SK-N-MC (cell line): ENCODE results near the gene CWC27.

Experiments used
- EZH2 ChIP-seq: fragments of 200-600 bp; sonication (generic); IDR thresholded peaks from one replicate; pipeline ENCODE4 v1.6.1; 2017; ENCODE audit warnings: antibody characterized with exemption
- POLR2AphosphoS5 ChIP-seq: IDR thresholded peaks from 2 replicates; pipeline ENCODE4 v1.6.1; 2012; ENCODE audit warnings: mild to moderate bottlenecking, low read depth, low read length, borderline replicate concordance

DNA sequence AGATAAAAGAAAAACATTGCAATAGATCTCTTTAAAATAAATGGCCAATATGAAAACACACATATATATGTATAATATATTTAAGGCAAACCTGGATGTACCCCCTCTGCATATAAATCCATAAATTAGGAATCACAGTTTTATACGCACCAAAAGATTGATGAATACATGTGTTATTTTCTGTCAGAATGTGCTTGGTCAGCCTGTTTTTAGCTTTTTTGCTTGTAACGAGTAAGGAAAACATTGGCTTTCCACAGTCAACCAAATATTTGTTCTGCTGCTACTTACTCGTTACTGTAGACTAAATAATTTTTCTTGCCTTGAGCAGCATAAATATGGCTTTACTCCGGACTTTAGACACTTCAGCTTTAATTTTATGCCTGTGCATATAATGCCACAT lies 173.7 kb downstream of the CWC27 start:
- TF ChIP-seq POLR2AphosphoS5 = no peak
- no peak for TF ChIP-seq EZH2
